HG02763 (cell line): Measurements from ENCODE around the gene ESPNL.

ENCODE experiments used
- ATAC-seq: cut with Tn5 transposase; IDR thresholded peaks from one replicate; pipeline ENCODE4 v1.9.1; 2021; ENCODE audit warnings: mild to moderate bottlenecking, moderate library complexity; ENCODE audit not compliant: unreplicated experiment

The ESPNL gene

DNA sequence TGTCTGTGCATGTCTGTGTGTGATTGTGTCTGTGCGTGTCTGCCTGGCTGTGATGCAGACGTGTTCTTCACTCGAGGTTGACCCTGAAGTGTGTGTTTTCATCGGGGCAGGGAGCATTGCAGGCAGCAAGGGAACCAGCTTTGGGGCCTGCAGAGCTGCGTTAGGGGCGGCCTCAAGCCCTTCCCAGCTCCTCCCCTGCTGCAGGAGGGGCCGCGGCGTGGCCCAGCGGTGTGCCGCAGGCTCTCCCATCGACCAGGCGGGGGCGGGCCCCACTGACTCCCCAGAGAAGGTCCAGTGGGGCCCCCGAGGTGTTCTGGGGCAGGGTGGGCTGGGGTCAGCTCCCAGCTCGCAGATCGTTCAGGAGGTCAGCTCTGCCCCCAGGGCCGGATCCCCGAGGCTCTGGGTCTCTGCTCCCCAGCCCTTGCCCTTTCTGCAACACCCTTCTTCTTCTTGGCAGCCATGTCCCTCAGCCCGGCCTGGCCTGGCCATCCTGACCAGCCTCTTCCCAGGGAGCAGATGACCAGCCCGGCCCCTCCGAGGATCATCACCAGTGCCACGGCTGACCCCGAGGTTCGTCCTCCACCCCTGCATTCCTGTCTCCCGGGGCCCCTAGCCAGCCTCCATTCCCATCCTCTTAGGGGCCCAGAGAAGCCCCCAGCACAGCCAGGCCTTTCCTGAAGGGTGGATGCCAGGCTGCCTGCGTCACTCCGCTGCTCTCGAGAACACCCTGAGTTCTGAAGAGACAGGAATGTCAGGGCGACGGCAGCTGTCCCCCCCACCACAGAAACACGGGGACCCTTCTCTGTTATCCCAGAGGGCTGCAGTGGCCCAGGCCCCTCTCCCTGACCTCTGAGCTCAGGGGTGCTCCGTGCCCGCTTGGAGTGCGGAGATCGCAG, 27.3 kb downstream of the ESPNL start:
- no peak for ATAC-seq

GRCh38 chr2:238128061-238128440, 27.9 kb downstream of the ESPNL start:
- ATAC-seq = no peak

GRCh38 chr2:238128534-238129001, 28.4 kb downstream of the ESPNL start:
- no peak for ATAC-seq

- ATAC-seq = no peak
Measured at GRCh38 chr2:238129166-238130010, 29.2 kb downstream of the ESPNL start.

- ATAC-seq = no peak
Measured at GRCh38 chr2:238130111-238130695, 30.1 kb downstream of the ESPNL start.

DNA sequence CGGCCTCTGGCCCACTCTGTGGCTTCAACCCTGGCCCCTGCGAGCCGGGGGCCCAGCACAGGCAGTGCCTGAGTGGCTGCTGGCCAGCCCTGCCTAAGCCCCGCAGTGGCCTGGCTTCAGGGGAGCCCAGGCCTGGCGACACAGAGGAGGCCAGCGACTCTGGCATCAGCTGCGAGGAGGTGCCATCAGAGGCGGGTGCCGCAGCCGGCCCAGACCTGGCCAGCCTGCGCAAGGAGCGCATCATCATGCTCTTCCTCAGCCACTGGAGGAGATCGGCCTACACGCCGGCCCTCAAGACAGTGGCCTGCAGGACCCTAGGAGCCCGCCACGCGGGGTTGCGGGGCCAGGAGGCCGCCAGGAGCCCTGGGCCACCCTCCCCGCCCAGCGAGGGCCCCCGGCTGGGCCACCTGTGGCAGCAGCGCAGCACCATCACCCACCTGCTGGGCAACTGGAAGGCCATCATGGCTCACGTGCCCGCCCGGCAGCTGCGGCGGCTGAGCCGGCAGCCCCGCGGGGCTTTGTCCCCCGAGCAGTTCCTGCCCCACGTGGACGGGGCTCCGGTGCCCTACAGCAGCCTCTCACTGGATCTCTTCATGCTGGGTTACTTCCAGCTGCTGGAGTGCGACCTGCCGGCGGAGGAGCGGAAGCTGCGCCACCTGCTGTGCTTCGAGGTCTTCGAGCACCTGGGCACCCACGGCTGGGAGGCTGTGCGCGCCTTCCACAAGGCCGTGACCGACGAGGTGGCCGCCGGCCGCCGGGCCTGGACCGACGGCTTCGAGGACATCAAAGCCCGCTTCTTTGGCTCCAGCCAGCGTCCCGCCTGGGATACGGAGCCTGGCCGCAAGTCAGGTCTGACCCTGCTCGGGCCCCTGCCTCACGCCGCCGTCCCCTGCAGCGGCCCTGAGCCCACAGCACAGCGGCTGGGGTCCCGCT, 30.8 kb downstream of the ESPNL start:
- ATAC-seq = no peak

DNA sequence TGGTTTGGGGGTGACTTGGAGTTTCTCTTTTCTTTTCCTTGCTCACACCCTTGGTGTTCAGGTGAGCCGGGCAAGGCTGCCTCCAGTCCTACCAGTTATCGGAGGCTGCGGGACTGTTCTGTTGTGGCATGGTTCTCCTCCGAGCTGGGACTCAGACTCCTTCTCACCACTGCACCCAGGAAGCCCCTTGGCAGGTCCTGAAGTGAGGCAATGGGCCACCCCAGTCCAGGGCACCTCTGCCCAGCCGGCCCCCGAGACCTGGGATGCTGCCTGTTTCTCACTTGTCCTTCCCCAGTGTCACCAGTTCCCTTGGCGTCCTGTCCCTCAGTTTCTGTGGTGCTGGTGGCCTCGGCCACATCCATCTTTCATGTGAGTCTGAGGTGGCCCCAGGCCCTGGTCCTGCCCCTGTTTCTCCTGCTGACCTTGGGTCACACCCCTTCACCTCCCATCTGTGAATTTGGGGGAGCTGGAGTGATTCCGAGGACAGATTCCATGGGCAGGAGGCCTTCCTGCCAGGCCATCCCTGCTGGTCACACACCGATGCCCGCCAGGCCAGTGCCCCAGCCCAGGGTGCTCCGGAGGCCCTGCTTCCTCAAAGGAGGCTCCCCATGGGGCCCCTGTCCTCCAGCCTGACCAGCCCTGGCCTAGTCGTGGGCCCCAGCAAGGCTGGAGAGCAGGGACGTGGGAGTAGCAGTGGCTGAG, 31.8 kb downstream of the ESPNL start:
- no peak for ATAC-seq

- no peak for ATAC-seq
Measured at GRCh38 chr2:238132463-238133450, 32.6 kb downstream of the ESPNL start.

DNA sequence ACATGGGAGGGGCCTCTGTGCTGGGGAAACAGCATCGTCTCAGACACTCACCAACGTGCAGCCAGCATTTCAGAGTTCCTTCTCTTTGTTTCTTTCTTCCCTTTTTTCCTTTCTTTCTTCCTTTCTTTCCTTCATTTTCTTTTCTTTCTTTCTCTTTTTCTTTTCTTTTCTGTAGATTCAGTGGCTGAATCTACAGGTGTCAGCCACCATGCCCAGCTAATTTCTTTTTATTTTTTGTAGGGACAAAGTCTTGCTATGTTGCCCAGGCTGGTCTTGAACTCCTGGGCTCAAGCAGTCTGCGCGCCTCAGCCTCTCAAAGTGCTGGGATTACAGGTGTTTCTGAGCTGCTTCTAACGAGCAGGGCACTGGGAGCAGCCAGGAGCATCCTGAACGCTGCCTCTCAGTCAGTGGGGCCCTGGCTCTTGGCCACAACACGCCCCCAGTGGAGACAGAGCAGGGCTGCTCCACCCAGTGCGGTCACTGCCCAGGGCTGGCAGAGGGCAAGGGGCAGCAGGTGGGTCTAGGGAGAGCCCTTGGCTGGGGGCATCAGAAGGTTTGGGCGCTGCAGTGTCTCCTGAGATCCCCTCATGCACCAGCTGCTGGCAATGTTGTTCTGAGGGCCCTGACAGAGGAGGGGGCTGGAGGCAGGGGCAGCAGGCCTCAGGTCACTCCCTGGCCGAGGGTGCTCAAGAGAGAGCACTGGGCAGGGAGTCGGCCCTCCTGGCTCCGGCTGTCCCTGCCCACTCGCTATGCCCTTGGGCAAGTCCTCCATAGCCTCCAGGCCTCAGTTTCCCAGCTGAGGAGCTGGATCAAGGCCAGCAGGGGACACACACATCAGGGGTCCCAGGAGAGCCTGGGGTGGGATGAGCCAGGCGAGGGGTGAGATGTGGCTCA, 33.6 kb downstream of the ESPNL start:
- no peak for ATAC-seq

DNA sequence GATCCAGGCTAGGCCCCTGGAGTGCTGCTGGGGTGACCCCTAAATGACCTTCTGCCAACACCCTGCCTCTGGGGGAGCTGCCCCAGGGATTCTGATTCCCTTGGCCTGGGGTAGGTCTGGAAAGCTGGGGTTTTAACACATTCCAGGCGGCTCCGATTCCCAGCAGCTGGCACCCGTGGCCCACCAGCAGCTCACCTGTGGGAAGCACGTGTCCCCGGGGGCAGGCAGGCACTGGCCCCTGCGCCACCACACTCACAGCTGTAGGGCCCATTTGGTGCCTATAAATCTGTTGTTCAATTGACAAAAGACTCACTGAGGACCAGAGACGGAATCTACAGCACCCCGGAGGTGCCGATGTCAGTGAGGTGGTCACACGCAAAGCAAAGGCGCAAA, 34.2 kb downstream of the ESPNL start:
- no peak for ATAC-seq

GRCh38 chr2:238135601-238136150, 35.5 kb downstream of the ESPNL start:
- ATAC-seq = no peak

- no peak for ATAC-seq
Measured at GRCh38 chr2:238136820-238137537, 36.8 kb downstream of the ESPNL start.

GRCh38 chr2:238137885-238138284, 37.7 kb downstream of the ESPNL start:
- no peak for ATAC-seq

GRCh38 chr2:238138331-238139195, 38.4 kb downstream of the ESPNL start, which contains the start of gene KLHL30:
KLHL30 (plus strand) TSS chr2:238138668; CDS start chr2:238140755, 2,087 bp downstream.
- no peak for ATAC-seq

DNA sequence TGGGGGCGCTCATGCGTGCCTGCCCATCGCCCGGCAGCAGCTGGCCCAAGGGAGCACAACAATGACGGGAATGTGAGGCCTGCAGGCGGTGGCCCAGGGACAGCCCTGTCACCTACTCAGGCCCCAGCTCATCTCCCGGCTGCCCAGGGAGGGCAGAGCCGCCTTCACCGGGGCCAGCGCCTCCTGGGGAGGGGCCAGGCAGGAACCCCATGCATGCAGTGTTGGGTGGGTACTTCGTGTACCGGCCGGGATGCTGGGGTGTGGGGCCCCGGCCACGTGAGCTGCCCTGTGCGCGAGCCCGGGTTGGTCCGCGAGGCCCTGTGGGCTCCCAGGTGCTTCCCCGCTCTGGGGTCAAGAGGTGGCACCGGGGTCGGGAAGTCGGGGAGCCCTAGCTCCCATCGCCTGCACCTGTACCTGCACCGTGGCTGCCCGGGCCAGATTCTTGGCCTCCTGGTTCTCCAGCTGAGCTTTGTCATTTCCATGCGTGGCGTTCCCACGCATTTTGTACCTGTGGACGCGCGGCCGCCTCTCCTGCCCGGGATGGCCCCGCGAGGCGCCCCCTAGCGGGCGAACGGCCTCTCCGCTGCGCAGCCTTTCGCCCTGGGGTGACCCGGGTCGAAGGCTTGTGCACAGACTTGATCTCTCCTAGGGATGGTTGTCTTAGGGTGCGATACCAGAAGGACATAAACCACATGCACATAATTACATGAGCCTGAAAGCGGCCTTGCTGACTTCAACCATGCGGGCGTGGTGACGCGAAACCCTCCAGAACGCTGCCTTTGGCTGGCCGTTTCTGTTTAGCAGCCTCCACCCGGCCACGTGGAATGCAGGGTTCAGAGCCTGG, 39.3 kb downstream of the ESPNL start:
- ATAC-seq = no peak
